Karpas-422 (cell line): ENCODE measurements around the gene GPSM1. TPM values are rescaled to one million over a fixed set of nuclear protein-coding genes. Genes with fewer than 3 reads are reported as not detected.

Experiments used
- DNase-seq: peaks from one replicate; pipeline ENCODE4 v3.0.0-alpha.2; 2015
- H2AFZ ChIP-seq: fragments of 200-600 bp; sonication (generic); 2 replicates; pipeline ENCODE4 v1.6.1; 2014; ENCODE audit warnings: antibody characterized with exemption, low read length, mixed read lengths
- H3K27ac ChIP-seq: fragments of 200-600 bp; sonication (generic); 2 replicates; pipeline ENCODE4 v1.5.1; 2014; ENCODE audit warnings: mild to moderate bottlenecking, low read length, moderate library complexity
- H3K27me3 ChIP-seq: fragments of 200-600 bp; sonication (generic); 2 replicates; pipeline ENCODE4 v1.6.1; 2014; ENCODE audit warnings: low read length, mixed read lengths
- H3K36me3 ChIP-seq: fragments of 200-600 bp; sonication (generic); 2 replicates; pipeline ENCODE4 v1.6.1; 2014; ENCODE audit warnings: low read length, mixed read lengths; ENCODE audit not compliant: insufficient read depth
- H3K4me1 ChIP-seq: fragments of 200-600 bp; sonication (generic); 2 replicates; pipeline ENCODE4 v1.6.1; 2014; ENCODE audit warnings: mild to moderate bottlenecking, low read length, mixed read lengths
- H3K4me2 ChIP-seq: fragments of 200-600 bp; sonication (generic); 2 replicates; pipeline ENCODE4 v1.6.1; 2014; ENCODE audit warnings: low read length, low read depth, mild to moderate bottlenecking; ENCODE audit not compliant: poor library complexity, severe bottlenecking
- H3K4me3 ChIP-seq: fragments of 200-600 bp; sonication (generic); 2 replicates; pipeline ENCODE4 v1.5.1; 2014; ENCODE audit warnings: mild to moderate bottlenecking, antibody characterized with exemption, low read length, mixed read lengths
- H3K79me2 ChIP-seq: fragments of 200-600 bp; sonication (generic); 2 replicates; pipeline ENCODE4 v1.6.1; 2014; ENCODE audit warnings: mild to moderate bottlenecking, low read length, mixed read lengths
- H3K9ac ChIP-seq: fragments of 200-600 bp; sonication (generic); 2 replicates; pipeline ENCODE4 v1.6.0; 2014; ENCODE audit warnings: low read length
- H3K9me2 ChIP-seq: fragments of 200-600 bp; sonication (generic), shearing (Covaris generic); replicated peaks from 2 replicates; pipeline ENCODE4 v1.6.0; 2014; ENCODE audit warnings: mild to moderate bottlenecking, low read length, moderate library complexity; ENCODE audit not compliant: insufficient read depth
- H3K9me3 ChIP-seq: fragments of 300-700, 200-600 bp; sonication (generic); 2 replicates; pipeline ENCODE4 v1.6.1; 2014; ENCODE audit warnings: low read length, mixed read lengths
- H4K20me1 ChIP-seq: fragments of 200-600 bp; sonication (generic); 2 replicates; pipeline ENCODE4 v1.6.1; 2014; ENCODE audit warnings: mild to moderate bottlenecking, antibody characterized with exemption, low read length, low read depth; ENCODE audit not compliant: insufficient read depth
- total RNA-seq: library from RNA; depleted of rRNA; stranded (reverse); fragments of >200 nt; shearing (Covaris generic); gene quantifications from 2 replicates; pipeline ENCODE4 v1.2.3, GENCODE V29; 2014; ENCODE audit warnings: low replicate concordance; rRNA removed

GPSM1 gene
- total RNA-seq: 11.7 and 38.4 TPM in 2 replicates

GRCh38 chr9:136327304-136327974 is at the start of gene GPSM1:
TSS of gene GPSM1 (plus strand) at chr9:136327539. CDS start at chr9:136327696, 157 bp downstream.
- H3K4me1 ChIP-seq: peaks cover 62% of the 10 kb centered on the region
- no peaks in the 10 kb centered on the region for H3K36me3 ChIP-seq
- H3K27ac ChIP-seq: no peak within 1 kb of the TSS
- H3K4me3 ChIP-seq: peak within 1 kb of the TSS; percentile 65
- H3K9me3 ChIP-seq: no peaks in the 10 kb centered on the region
- peak within 1 kb of the TSS; percentile 54 for H3K4me2 ChIP-seq
- H4K20me1 ChIP-seq: no peaks in the 10 kb centered on the region; the same call in 1 of the 2 replicates
- DNase-seq: no peak
- no peaks in the 10 kb centered on the region for H3K79me2 ChIP-seq
- no peak within 1 kb of the TSS for H2AFZ ChIP-seq
- H3K9ac ChIP-seq: peak within 1 kb of the TSS; percentile 72
- H3K27me3 ChIP-seq: no peaks in the 10 kb centered on the region
- H3K9me2 ChIP-seq: no peaks in the 10 kb centered on the region

- H3K9ac ChIP-seq: no peak overlapping the region
- no peak for DNase-seq
- H3K4me3 ChIP-seq: no peak overlapping the region
- H2AFZ ChIP-seq: no peak overlapping the region
- H4K20me1 ChIP-seq: peaks cover 4% of the 10 kb centered on the region; the same call in 1 of the 2 replicates
- no peaks in the 10 kb centered on the region for H3K79me2 ChIP-seq
- no peaks in the 10 kb centered on the region for H3K9me3 ChIP-seq
- no peaks in the 10 kb centered on the region for H3K9me2 ChIP-seq
- H3K4me1 ChIP-seq: peaks cover 11% of the 10 kb centered on the region
- no peaks in the 10 kb centered on the region for H3K36me3 ChIP-seq
- no peak overlapping the region for H3K27ac ChIP-seq
- H3K4me2 ChIP-seq: no peak overlapping the region
- H3K27me3 ChIP-seq: no peaks in the 10 kb centered on the region
Observed at GRCh38 chr9:136277746-136278145, 49.6 kb upstream of the GPSM1 start.

- no peak for DNase-seq
- H3K4me3 ChIP-seq: no peak overlapping the region
- H3K4me2 ChIP-seq: no peak overlapping the region
- H3K9me3 ChIP-seq: no peaks in the 10 kb centered on the region
- no peaks in the 10 kb centered on the region for H3K36me3 ChIP-seq
- no peaks in the 10 kb centered on the region for H3K79me2 ChIP-seq
- no peaks in the 10 kb centered on the region for H3K9me2 ChIP-seq
- H2AFZ ChIP-seq: no peak overlapping the region
- no peak overlapping the region for H3K9ac ChIP-seq
- H3K27ac ChIP-seq: no peak overlapping the region
- no peaks in the 10 kb centered on the region for H3K27me3 ChIP-seq
- H3K4me1 ChIP-seq: peaks cover 15% of the 10 kb centered on the region
- peaks cover 4% of the 10 kb centered on the region; the same call in 1 of the 2 replicates for H4K20me1 ChIP-seq
Observed at GRCh38 chr9:136278221-136278620, 49.1 kb upstream of the GPSM1 start.

GRCh38 chr9:136278894-136279293 is 48.4 kb upstream of the GPSM1 start:
- H3K79me2 ChIP-seq: no peaks in the 10 kb centered on the region
- no peak for DNase-seq
- H2AFZ ChIP-seq: no peak overlapping the region
- peaks cover 22% of the 10 kb centered on the region for H3K4me1 ChIP-seq
- no peaks in the 10 kb centered on the region for H3K9me3 ChIP-seq
- H3K36me3 ChIP-seq: no peaks in the 10 kb centered on the region
- no peaks in the 10 kb centered on the region for H3K9me2 ChIP-seq
- no peak overlapping the region for H3K9ac ChIP-seq
- no peak overlapping the region for H3K27ac ChIP-seq
- H3K4me3 ChIP-seq: no peak overlapping the region
- H3K27me3 ChIP-seq: no peaks in the 10 kb centered on the region
- peaks cover 4% of the 10 kb centered on the region; the same call in 1 of the 2 replicates for H4K20me1 ChIP-seq
- H3K4me2 ChIP-seq: no peak overlapping the region

- Histone ChIP-seq H3K27me3 (no peaks in the 10 kb centered on the region), H4K20me1 (peaks cover 4% of the 10 kb centered on the region; the same call in 1 of the 2 replicates), H3K4me1 (peaks cover 25% of the 10 kb centered on the region), H3K9me3 (no peaks in the 10 kb centered on the region), H3K4me3 (no peak overlapping the region), H3K27ac (no peak overlapping the region), H3K9ac (no peak overlapping the region), H2AFZ (no peak overlapping the region), H3K36me3 (no peaks in the 10 kb centered on the region), H3K9me2 (no peaks in the 10 kb centered on the region), H3K79me2 (no peaks in the 10 kb centered on the region), H3K4me2 (no peak overlapping the region)
- no peak for DNase-seq
Observed at GRCh38 chr9:136279471-136279870, 47.9 kb upstream of the GPSM1 start.

GRCh38 chr9:136280535-136281315 is 46.6 kb upstream of the GPSM1 start:
- H3K79me2 ChIP-seq: no peaks in the 10 kb centered on the region
- H3K4me1 ChIP-seq: peaks cover 25% of the 10 kb centered on the region
- no peak overlapping the region for H3K9ac ChIP-seq
- H3K9me3 ChIP-seq: no peaks in the 10 kb centered on the region
- no peaks in the 10 kb centered on the region for H3K9me2 ChIP-seq
- no peak overlapping the region for H3K27ac ChIP-seq
- H3K27me3 ChIP-seq: no peaks in the 10 kb centered on the region
- DNase-seq: no peak
- H3K36me3 ChIP-seq: no peaks in the 10 kb centered on the region
- no peak overlapping the region for H2AFZ ChIP-seq
- H3K4me2 ChIP-seq: no peak overlapping the region
- no peak overlapping the region for H3K4me3 ChIP-seq
- peaks cover 4% of the 10 kb centered on the region; the same call in 1 of the 2 replicates for H4K20me1 ChIP-seq

GRCh38 chr9:136281421-136282271 is 45.7 kb upstream of the GPSM1 start:
- Histone ChIP-seq H3K4me2 (no peak overlapping the region), H3K9me2 (no peaks in the 10 kb centered on the region), H3K79me2 (no peaks in the 10 kb centered on the region), H3K4me1 (peaks cover 25% of the 10 kb centered on the region), H3K36me3 (no peaks in the 10 kb centered on the region), H3K9me3 (no peaks in the 10 kb centered on the region), H3K4me3 (no peak overlapping the region), H3K27me3 (no peaks in the 10 kb centered on the region), H3K9ac (no peak overlapping the region), H4K20me1 (peaks cover 4% of the 10 kb centered on the region; the same call in 1 of the 2 replicates), H2AFZ (no peak overlapping the region), H3K27ac (no peak overlapping the region)
- no peak for DNase-seq
